Measurements from ENCODE around the gene C1D.

- TF ChIP-seq, protein P1, sequence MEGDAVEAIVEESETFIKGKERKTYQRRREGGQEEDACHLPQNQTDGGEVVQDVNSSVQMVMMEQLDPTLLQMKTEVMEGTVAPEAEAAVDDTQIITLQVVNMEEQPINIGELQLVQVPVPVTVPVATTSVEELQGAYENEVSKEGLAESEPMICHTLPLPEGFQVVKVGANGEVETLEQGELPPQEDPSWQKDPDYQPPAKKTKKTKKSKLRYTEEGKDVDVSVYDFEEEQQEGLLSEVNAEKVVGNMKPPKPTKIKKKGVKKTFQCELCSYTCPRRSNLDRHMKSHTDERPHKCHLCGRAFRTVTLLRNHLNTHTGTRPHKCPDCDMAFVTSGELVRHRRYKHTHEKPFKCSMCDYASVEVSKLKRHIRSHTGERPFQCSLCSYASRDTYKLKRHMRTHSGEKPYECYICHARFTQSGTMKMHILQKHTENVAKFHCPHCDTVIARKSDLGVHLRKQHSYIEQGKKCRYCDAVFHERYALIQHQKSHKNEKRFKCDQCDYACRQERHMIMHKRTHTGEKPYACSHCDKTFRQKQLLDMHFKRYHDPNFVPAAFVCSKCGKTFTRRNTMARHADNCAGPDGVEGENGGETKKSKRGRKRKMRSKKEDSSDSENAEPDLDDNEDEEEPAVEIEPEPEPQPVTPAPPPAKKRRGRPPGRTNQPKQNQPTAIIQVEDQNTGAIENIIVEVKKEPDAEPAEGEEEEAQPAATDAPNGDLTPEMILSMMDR (IDR thresholded peaks at IDR 0.05; ENCODE audit: low read length): no peak
- no peak for TF ChIP-seq EZH2 (IDR thresholded peaks at IDR 0.05; ENCODE audit: borderline replicate concordance, low read length)
Measured at GRCh38 chr2:68099260-68099659, 36.5 kb upstream of the C1D start.
